GM21381 (cell line): ENCODE measurements around the gene PEMT.
"Not testable (repeated sequence)": the region's sequence is repeated elsewhere in the genome, so short reads cannot be mapped to it uniquely, and the experiment has no call there.

Source experiments
- ATAC-seq: cut with Tn5 transposase; IDR thresholded peaks from one replicate; pipeline ENCODE4 v1.9.1; 2021; ENCODE audit warnings: mild to moderate bottlenecking, moderate library complexity; ENCODE audit not compliant: unreplicated experiment

PEMT gene

GRCh38 chr17:17493249-17493985 is 98.1 kb downstream of the PEMT start:
- ATAC-seq = no peak

GRCh38 chr17:17492571-17492970 is 98.9 kb downstream of the PEMT start:
- no peak for ATAC-seq

- no peak for ATAC-seq
Measured at GRCh38 chr17:17492085-17492484, 99.4 kb downstream of the PEMT start.

- no peak for ATAC-seq
Measured at GRCh38 chr17:17491546-17491988, 99.9 kb downstream of the PEMT start.

GRCh38 chr17:17491031-17491471 is 100.5 kb downstream of the PEMT start:
- no peak for ATAC-seq

- ATAC-seq = no peak
Measured at GRCh38 chr17:17487998-17488397, 103.5 kb downstream of the PEMT start.

GRCh38 chr17:17486416-17486815 is 105.1 kb downstream of the PEMT start:
- not testable (repeated sequence) for ATAC-seq

- no peak for ATAC-seq
Measured at GRCh38 chr17:17485420-17485819, 106.1 kb downstream of the PEMT start.

- no peak for ATAC-seq
Measured at GRCh38 chr17:17484451-17484899, 107.0 kb downstream of the PEMT start.

- ATAC-seq = no peak
Measured at GRCh38 chr17:17481860-17482259, 109.6 kb downstream of the PEMT start.

- no peak for ATAC-seq
Measured at GRCh38 chr17:17480593-17481148, 110.8 kb downstream of the PEMT start.

GRCh38 chr17:17479209-17479608 is 112.3 kb downstream of the PEMT start:
- no peak for ATAC-seq

- ATAC-seq = peak; percentile 91
Measured at GRCh38 chr17:17476865-17477467, 114.5 kb downstream of the PEMT start, which contains the start of gene MED9. MED9 (plus strand) TSS chr17:17477000; CDS start chr17:17477042, 42 bp downstream.

GRCh38 chr17:17474341-17474740 is 117.2 kb downstream of the PEMT start:
- no peak for ATAC-seq

- ATAC-seq = no peak
Measured at GRCh38 chr17:17472333-17472920, 119.1 kb downstream of the PEMT start.

GRCh38 chr17:17469996-17470395 is 121.5 kb downstream of the PEMT start:
- ATAC-seq = no peak

GRCh38 chr17:17469358-17469757 is 122.2 kb downstream of the PEMT start:
- ATAC-seq = no peak

GRCh38 chr17:17468217-17469010 is 123.1 kb downstream of the PEMT start:
- no peak for ATAC-seq

- no peak for ATAC-seq
Measured at GRCh38 chr17:17467720-17468119, 123.8 kb downstream of the PEMT start.

GRCh38 chr17:17467016-17467415 is 124.5 kb downstream of the PEMT start:
- ATAC-seq = no peak

- no peak for ATAC-seq
Measured at GRCh38 chr17:17466511-17466910, 125.0 kb downstream of the PEMT start.
